Measurements from ENCODE around the gene ERGIC1.
A peak's percentile ranks its signal among the peaks of the same experiment; 100 is the strongest.

Gene ERGIC1

DNA sequence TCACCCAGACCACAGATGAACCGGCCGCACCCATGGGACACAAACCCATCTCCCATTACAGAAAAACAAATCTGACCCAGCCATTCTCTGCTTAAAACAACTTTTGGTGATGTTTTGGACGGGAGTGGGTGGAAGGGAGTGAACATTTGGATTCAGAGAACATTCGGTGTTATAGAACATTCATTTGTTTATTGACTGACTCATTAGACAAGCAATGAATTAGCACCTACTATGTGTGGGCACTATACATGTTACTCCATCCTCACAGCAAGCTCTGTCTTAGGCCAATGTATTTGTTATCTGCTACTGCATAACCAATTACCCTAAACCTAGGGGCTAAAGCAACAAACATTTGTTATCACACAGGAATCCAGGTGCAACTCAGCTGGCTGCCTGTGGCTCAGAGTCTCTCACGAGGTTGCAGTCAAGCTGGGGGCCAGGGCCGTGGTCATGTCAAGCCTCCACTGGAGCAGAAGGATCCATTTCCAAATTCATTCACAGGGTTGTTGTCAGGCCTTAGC lies 5.1 kb upstream of the ERGIC1 start:
- no peak for DNase-seq (ENCODE audit: low spot score)

DNA sequence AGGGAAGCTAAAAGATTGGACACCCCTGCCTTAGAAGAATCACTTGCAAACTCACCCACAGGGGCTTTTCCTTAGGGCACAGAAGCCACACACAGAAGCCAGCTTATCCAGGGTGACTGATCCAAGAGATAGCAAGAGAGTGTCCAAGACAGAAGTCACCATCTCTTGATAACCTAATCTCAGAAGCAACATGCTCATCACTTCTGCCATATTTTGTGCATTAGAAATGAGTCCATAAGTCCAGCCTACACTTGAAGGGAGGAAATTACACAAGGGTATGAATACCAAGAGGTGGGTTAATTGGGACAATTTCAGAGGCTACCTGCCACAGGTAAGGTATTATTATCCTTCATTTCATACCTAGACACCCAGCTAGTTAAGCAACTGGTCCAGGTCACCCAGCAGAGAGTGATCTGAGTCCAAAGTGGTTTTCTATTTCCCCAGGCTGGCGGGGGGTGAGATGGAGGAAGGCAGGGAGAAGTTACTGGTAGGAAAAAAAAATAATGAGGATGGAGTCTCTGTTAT lies 3.7 kb upstream of the ERGIC1 start:
- no peak for DNase-seq (ENCODE audit: low spot score)

DNA sequence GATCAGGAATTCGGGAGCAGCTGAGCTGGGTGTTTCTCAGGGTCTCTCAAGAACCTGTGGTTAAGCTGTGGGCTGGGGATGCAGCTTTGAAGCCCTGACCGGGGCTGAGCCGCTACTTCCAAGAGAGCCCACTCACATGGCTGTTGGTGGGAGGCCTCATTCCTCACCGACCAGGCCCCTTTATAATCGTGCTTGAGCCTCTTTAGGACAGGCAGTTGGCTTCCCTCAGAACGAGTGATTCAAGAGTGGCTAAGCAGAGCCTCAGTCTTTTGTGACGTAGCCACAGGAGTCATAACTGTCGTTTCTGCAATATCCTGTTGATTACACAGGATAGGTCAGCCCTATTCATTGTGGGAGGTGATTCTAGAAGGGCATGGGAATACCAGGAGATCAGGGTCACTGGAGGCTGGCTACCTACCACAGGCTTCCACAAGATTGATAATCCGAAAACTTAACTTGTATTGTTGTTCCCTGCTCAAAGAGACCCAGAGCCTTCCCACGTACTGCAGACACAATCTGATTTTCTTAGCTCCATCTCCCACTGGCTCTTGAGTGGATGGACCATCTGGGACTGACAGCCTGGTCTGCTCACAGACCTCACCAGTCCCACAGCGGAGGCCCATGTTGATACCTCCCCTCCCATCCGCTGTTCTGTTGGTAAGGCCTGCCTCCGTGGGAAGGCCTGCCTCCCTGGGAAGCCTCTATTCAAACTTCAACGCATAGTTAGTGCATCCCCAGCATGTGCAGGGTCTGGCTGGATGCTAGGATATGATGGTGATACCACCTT lies 3.0 kb upstream of the ERGIC1 start:
- peak; percentile 79 for DNase-seq (ENCODE audit: low spot score)

DNA sequence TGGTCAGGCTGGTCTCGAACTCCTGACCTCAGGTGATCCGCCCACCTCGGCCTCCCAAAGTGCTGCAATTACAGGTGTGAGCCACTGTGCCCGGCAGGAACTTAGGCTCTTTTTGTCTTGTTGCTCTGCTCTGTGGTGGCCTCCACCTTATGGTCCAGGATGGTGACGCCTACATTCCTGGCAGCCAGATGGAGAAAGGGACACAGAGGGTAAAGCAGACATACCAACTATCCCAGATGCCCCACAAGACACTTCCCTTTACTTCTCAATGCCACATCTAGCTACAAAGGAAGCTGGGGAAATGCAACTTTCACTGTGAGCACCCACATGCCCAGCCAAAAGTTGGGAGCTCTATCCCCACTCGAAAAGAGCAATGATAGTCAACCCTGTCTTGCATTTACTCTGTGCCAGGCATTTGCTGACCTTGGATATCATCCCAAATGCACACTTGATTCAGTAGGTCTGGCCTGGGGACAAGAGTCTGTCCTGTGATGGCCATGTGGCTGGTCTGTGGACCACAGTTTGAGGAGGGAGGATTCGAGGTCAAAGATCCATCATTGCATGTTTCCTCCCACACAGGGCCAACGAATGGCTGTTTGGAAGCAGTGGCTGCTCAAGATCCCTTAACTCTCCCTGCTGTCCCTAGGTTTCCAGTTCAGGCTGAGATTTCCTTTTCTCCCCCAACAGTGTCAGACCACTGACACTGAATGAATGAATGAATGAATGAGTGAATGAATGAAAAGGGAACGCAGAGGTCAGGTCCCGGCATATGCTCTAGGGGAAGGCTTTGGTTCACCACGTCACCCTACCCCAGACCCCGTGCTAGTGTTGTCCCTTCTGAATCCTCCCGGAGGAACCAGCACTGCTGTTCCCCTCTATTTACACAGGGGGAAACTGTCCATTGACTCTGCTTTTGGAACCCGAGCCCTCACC lies 1.4 kb upstream of the ERGIC1 start:
- DNase-seq (ENCODE audit: low spot score) = no peak

DNA sequence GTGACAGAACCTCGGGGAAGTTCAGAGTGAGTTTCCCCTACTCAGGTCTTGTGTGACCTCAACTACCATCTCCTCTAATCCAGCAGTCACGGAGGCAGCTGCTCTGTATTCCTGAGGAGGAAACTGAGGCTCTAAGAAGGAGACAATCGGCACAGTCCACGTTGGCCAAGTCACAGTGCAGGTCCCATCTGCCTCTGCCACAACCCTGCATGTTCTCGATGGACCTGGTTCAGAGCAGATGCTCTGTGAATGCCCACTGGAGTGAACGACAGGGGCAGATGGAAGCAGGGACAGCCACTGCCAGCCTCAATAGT lies 722 bp upstream of the ERGIC1 start:
- DNase-seq (ENCODE audit: low spot score) = no peak

DNA sequence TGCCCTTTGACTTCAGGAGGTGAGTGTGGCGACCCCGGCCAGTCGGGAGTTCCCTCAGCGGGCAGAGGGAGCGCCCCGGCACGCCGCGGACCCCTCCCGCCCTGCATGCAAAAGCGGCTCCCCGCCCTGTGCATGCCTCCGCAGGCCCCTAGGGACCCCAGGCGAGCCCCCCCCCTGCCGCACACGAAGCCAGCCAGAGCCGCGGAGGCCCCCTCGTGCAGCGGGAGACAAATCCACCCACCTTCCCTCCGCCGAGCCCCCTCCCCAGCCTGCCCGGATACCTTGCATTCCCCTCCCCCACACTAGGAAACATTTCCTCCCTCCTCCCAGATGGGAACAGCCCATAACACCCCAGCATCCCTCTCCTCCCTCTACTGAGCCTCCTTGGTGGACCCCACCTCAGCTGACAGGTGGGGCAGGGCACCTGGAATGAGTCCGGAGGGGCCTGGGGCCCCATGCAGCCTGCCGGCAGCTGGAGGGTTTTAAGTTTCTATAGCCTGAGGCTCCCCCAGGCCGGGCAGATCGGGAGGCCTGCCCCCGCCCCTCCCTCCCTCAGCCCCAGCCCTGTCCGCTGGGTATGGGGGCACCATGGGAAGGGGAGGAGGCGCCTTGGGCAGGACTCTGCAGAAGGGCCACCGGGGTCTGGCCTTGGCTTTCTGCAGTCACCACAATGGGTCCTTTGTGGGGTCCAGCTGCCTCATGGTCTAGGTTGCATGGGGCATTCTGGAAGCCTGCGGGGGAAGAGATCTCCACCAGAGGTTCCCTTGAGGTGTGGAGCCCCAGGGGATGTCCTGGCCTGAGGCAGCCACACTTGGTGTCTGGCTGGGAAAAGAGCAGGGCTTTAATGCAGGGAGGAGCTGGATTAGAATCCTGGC lies 601 bp downstream of the ERGIC1 start:
- no peak for DNase-seq (ENCODE audit: low spot score)

DNA sequence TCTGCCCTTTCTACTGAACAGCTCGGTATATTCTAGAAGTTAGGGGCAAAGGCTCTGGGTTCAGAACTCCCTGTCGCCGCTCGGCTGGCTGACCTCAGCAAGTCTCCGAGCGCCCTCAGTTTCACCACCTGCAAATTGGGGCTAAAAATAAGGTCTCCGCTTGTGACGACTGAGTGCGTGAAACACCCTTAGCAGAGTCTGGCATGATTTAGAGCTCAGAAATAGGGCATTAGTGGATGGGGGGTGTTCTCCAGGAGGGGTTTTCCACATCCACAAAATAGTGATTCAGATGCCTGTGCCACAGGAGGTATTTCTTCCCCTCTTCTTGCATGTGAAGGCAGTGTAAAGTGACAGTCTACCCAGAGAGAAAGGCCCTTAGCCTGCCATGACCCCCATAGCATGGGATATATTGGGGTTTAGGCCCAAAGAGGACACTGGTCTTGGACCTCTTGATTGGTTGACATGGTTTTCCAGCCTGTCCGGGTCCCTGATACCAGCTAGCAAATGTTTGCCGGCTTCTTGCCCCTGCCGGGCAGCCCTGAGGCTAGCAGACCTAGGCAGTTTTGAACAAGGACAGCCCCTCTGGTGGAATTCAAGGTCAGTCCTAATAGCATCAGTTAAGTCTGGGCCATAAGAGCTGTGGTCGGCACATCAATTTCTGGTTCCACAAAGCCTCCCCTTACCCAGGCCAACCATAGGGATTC lies 1.4 kb downstream of the ERGIC1 start:
- DNase-seq (ENCODE audit: low spot score) = no peak

DNA sequence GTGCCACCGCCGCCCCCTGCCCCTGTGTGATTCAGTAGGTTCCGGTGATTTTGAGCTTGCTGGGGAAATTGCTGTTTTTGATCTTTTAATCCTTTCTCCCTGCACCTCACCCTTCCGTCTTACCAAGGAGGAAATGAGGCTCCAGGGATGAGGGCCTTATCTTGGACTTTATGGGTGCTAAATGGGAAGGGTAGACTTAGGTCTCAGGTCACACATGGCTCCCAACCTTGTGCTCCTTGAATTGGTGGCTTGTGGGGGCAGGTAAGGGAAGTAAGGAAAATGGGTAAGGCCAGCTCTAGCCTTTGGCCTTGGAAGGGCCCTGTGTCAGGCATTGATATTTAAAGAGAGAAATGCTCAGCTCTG lies 1.9 kb downstream of the ERGIC1 start:
- no peak for DNase-seq (ENCODE audit: low spot score)

DNA sequence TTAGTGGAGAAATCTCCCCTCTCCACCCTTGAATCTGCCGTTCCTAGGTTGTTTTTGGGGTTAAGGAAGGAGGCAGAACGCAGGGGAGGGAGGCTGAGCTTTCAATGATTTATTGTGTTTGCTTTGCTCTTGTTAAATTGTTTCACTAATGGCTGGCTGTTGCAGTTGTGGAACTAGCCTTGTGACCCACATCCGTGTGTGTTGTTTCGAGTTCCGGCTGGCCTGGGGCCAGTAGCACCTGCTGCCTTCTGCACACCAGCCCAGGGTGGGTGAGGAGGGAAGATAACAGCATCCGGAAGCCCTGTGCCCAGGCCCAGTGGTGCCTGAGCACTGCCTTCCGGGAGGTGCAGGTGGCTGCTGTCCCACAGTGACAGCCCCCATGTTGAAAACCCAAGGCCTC lies 3.6 kb downstream of the ERGIC1 start:
- no peak for DNase-seq (ENCODE audit: low spot score)

DNA sequence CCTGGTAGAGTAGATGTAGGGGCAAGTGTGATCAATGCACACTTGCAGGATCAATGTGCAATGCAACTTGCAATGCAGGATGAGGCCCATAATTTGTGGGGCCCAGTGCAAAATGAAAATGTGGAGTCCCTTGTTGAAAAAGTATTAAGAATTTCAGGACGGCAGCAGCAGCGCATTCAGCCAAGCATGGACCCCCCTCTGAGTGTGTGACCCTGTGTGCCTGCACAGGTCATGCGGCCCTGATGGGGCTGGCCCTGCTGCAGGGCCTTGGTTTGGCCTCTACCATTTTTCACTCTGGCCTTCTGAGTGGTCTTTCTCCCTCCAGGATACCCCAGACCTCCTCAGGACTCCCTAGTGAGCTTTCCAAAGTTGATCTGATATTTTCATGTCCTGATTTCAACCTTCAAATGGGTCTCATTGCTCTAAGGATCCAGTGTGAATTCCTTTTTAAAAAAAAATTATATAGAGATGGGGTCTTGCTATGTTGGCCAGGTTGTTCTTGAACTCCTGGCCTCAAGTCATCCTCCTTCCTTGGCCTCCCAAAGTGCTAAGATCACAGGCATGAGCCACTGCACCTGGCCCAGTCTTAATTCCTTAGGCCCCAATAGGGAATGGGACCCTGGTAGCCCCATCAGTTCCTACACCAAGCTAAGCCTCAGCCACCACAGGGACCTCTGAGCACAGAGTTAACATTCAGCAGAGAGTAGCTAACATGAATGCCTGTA lies 4.3 kb downstream of the ERGIC1 start:
- no peak for DNase-seq (ENCODE audit: low spot score)

DNA sequence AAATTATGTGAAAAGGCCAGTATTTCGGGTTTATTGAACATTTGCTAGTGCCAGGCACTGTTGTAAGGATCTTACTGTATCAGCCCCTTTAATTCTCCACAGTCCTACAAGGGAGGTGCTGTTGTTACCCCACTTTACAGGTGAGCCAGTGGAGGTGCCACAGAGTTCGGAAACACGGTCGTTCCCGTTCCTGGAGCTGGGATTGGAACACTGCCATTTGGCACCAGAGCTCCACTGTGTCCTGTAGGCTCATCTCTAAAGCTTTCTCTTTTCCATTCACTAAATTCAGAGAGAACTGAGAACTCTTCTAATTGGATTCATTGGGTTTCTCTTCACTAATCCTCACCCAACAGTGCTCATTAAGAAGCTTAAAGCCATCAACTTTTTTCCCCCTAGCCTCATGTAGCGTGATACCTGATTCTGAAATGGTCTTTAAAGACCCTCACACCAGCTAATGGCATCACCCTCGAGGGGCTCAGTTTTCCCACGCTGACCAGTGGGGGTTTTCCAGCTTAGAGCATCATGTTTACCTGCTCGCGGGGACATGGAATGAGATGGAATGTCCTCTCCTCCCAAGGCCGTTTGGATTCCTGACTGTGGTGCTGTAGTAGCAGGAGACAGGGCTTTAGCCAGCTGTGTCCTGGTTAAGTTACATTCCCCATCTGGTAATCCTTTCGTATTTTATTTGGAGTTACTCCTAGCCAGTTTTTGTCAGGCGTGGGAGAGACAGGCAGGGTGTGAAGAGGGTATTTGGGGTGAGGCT lies 5.8 kb downstream of the ERGIC1 start:
- DNase-seq (ENCODE audit: low spot score) = no peak

DNA sequence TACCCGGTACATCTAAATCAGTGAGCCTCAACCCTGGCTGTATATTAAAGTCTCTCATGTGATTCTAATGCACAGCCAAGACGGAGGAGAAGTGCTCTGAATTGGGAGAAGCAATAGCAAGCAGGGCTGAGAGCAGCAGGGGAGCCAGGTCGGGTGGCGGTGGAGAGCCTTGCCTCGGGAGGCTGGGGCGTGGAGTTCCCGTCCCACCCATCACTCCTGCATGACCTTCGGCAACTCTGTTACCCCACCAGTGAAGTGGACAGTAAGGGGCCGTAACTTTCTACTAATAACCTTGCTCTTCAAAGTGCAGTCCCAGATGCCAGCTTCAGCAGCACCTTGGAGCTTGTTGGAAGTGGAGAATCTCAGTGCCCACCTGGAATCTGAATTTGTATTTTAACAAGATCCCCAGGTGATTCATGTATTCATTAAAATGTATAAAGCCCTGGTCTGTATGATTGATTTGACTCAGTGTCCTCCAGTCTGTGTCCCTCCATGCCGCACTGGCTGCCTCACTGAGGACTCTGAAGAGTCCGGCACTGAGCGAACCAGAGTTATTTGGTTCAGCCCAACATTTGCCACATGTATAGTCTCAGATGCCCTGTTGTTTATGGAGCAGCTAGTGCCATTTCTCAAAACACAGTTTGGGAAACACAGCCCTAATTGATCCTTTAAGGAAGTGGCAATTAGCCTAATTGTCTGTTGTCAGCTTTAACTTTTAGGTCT lies 6.5 kb downstream of the ERGIC1 start:
- DNase-seq (ENCODE audit: low spot score) = no peak

DNA sequence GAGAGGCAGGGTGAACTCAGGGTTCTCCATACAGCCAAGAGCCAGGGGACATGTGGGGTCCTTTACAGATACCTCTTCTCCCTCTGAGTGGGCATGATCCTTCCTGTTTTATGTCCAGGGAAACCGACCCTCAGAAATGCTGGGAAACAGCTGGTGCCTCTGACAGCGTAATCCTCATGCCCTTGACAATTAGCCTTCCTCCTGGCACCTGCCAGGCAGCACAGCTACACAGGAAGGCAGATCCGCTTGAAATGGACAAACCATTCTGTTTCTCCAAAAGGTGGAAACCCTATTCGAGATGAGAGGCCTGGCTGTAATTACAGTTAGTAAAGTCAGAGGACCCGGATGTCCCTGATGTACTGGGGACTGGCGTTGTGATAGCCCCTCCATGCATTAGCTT lies 7.2 kb downstream of the ERGIC1 start:
- no peak for DNase-seq (ENCODE audit: low spot score)

DNA sequence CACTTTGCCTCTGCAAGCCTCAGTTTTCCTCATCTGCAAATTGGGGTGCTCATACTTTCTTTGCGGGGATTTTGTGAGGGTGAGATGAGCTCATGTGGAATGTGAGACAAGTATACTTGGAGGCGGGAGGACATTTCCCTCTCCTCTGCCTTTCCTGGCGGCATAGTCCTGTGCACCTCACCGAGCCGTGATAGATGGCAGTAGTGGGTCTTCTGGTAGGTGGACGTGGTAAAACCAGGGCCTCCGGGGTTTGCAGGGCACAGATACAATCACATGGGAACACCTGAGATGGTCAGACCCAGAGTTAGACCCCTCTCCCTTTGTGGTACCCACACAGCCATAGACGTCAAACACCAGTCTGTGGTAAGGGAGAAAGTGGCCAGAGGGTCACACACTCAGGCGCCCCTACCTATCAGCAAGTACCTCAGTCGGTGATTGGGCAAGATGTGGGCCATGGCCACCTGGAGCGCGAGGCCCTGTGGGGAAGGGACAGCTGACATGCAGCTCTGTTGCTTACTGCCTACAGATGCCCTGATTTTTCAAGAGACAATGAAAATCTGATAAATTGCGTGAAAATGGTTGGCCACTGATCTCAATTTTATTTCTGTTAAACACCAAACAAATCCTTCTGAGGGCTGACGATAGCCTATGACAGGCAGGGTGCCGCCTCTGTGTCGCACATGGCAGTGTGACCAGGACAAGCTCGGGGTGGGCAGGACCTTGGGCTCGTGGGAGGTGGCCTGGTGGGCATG lies 9.9 kb downstream of the ERGIC1 start:
- no peak for DNase-seq (ENCODE audit: low spot score)

DNA sequence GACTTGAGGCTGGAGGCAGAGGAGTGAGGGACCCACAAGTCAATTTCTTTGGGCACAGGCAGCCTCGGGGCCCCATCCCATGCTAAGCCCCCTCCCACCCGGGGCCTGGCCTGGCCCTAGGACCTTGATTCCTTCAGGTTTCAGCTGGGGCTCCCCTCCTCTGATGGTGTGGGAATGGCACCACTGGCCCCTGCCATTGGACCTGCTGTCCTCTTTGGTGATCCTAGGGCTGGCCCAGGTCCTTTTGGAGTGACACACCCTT lies 10.5 kb downstream of the ERGIC1 start:
- no peak for DNase-seq (ENCODE audit: low spot score)

DNA sequence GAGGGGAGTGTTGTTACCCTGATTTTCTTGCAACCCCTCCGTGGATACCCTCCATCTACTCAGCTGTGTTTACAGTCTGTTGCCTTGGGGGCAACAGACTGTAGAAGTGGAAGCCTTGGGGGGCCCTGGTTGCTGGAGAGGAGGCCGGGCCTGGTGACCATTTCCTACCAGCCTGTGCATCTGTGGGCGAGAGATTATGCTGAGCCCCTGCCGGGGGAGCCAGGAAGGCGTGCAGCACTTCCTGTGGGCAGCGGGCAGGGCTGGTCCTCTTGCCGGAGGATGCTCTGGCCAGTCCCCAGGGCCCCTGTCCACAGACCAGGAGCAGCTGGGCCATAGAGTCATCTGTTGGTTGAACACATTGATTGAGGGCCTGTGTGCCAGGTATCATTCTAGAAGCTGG lies 11.1 kb downstream of the ERGIC1 start:
- peak; percentile 44 for DNase-seq (ENCODE audit: low spot score)

DNA sequence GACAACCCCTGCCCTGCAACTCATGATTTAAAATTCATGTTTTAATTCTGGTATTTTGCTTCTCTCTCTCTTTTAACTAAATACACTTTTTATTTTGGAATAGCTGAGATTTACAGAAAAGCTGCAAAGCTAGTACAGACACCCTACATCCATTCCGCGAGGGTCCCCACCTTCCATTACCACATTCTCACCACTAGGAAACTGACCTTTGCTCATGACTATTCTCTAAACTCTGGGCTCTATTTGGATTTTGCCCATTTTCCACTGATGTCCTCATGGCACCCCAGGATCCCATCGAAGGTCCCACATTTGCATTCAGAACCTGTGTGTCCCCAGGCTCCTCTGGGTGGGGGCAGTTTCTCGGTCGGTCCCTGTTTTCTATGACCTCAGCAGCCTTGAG lies 11.5 kb downstream of the ERGIC1 start:
- no peak for DNase-seq (ENCODE audit: low spot score)

DNA sequence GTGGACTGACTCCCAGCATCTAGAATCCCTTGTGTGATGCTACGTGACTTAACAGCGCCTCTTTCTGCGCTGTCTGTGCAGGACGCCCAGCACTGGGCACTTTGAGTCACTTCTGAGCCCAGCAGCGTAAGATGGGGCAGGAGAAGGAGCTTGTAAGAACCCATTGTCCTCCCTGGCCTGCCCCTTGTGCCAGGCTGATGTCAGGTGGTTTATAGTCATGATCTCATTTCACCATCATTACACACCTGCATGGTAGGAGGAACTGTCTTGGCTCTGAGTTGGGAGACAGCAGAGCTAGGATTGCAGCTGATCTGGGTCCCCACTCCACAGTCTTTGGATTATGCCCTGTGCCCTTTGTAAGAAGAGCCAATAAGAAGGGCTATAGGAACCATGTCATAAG lies 12.2 kb downstream of the ERGIC1 start:
- DNase-seq (ENCODE audit: low spot score) = no peak

DNA sequence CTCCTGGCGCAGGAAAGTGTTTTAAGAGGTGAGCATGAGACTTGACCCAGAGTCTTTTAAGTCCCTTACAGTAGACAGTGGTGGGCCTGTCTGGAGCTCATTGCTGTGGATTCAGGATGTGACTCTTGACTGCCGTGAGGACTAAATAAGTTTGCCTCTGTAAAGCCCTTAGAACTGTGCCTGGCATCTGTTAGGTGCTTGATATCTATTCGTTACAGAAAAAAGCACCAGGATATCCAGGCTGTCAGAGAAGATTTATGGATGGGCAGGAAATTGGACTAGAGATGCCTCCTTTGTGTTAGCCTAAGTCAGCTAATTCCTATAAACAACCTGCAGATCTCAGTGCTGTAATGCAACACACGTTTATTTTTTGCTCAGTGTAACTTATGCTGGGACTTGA lies 12.6 kb downstream of the ERGIC1 start:
- peak; percentile 63 for DNase-seq (ENCODE audit: low spot score)
